Neural cell (in vitro differentiated cells): Measurements from ENCODE around the gene SLC29A3. TPM values are rescaled to one million over a fixed set of nuclear protein-coding genes. Genes with fewer than 3 reads are reported as not detected.
"Not testable (repeated sequence)": the region's sequence is repeated elsewhere in the genome, so short reads cannot be mapped to it uniquely, and the experiment has no call there.

ENCODE experiments used
- H2AFZ ChIP-seq: fragments of 200-600, 300-800 bp; sonication (generic), shearing (Covaris generic); 2 replicates; pipeline ENCODE4 v1.6.0; 2014; ENCODE audit warnings: low read depth, mild to moderate bottlenecking, antibody characterized with exemption, low read length, moderate library complexity
- H3F3A ChIP-seq: fragments of 200-600 bp; shearing (Covaris generic); 2 replicates; pipeline ENCODE4 v1.6.1; 2016; ENCODE audit warnings: mild to moderate bottlenecking, moderate library complexity, mixed read lengths, antibody characterized with exemption, low read length; ENCODE audit not compliant: insufficient read depth, poor library complexity, severe bottlenecking
- H3K27ac ChIP-seq: fragments of 200-600, 300-800 bp; sonication (generic), shearing (Covaris generic); 2 replicates; pipeline ENCODE4 v1.5.1; 2014; ENCODE audit warnings: mild to moderate bottlenecking, low read length, moderate library complexity
- H3K27me3 ChIP-seq: fragments of 300-800, 200-600 bp; sonication (generic), shearing (Covaris generic); 2 replicates; pipeline ENCODE4 v1.6.0; 2014; ENCODE audit warnings: mild to moderate bottlenecking, low read depth, low read length, moderate library complexity; ENCODE audit not compliant: insufficient read depth
- H3K36me3 ChIP-seq: fragments of 300-800, 200-600 bp; sonication (generic), shearing (Covaris generic); 2 replicates; pipeline ENCODE4 v1.5.1; 2014; ENCODE audit warnings: mild to moderate bottlenecking, antibody characterized with exemption, low read length, moderate library complexity; ENCODE audit not compliant: insufficient read depth
- H3K4me2 ChIP-seq: fragments of 300-800, 200-600 bp; sonication (generic), shearing (Covaris generic); 2 replicates; pipeline ENCODE4 v1.6.0; 2014; ENCODE audit warnings: mild to moderate bottlenecking, low read length
- H3K4me3 ChIP-seq: fragments of 300-800, 200-600 bp; sonication (generic), shearing (Covaris generic); 2 replicates; pipeline ENCODE4 v1.5.1; 2014; ENCODE audit warnings: mild to moderate bottlenecking, low read length, moderate library complexity
- H3K79me2 ChIP-seq: fragments of 200-600 bp; shearing (Covaris generic); replicated peaks from 2 replicates; pipeline ENCODE4 v1.6.0; 2014; ENCODE audit warnings: mild to moderate bottlenecking, low read length, moderate library complexity; ENCODE audit not compliant: insufficient read depth
- H3K9ac ChIP-seq: fragments of 300-800, 200-600 bp; sonication (generic), shearing (Covaris generic); 2 replicates; pipeline ENCODE4 v1.6.1; 2016; ENCODE audit warnings: mild to moderate bottlenecking, low read length, mixed read lengths
- H3K9me2 ChIP-seq: fragments of 200-600 bp; shearing (Covaris generic); 2 replicates; pipeline ENCODE4 v1.6.1; 2016; ENCODE audit warnings: mild to moderate bottlenecking, low read length, mixed read lengths; ENCODE audit not compliant: insufficient read depth
- H3K9me3 ChIP-seq: fragments of 200-600, 300-800 bp; sonication (generic), shearing (Covaris generic); 2 replicates; pipeline ENCODE4 v1.6.1; 2016; ENCODE audit warnings: mild to moderate bottlenecking, mixed run types, low read length, moderate library complexity, mixed read lengths
- H4K20me1 ChIP-seq: fragments of 200-600 bp; shearing (Covaris generic); 2 replicates; pipeline ENCODE4 v1.6.1; 2016; ENCODE audit warnings: mild to moderate bottlenecking, mixed run types; ENCODE audit not compliant: insufficient read depth
- EP300 ChIP-seq: fragments of 450-650 bp; conservative IDR thresholded peaks from 2 replicates; pipeline ENCODE4 v1.6.1; 2014; ENCODE audit warnings: antibody characterized with exemption, mild to moderate bottlenecking, moderate library complexity; ENCODE audit not compliant: poor library complexity, severe bottlenecking
- EZH2 ChIP-seq: fragments of 200-600, 300-800 bp; shearing (Covaris generic), sonication (generic); IDR thresholded peaks from 2 replicates; pipeline ENCODE4 v1.6.1; 2014; ENCODE audit warnings: antibody characterized with exemption, low read length, borderline replicate concordance, mild to moderate bottlenecking; ENCODE audit not compliant: insufficient read depth, poor library complexity, severe bottlenecking
- MXI1 ChIP-seq: fragments of 450-650 bp; conservative IDR thresholded peaks from 2 replicates; pipeline ENCODE4 v1.6.1; 2014; ENCODE audit warnings: antibody characterized with exemption, mild to moderate bottlenecking; ENCODE audit not compliant: poor library complexity, severe bottlenecking
- POLR2AphosphoS5 ChIP-seq: IDR thresholded peaks from 2 replicates; pipeline ENCODE4 v1.6.1; 2012
- RAD21 ChIP-seq: fragments of 450-650 bp; conservative IDR thresholded peaks from 2 replicates; pipeline ENCODE4 v1.6.1; 2014; ENCODE audit warnings: antibody characterized with exemption, mild to moderate bottlenecking, moderate library complexity
- polyA plus RNA-seq: library from polyadenylated mRNA; depleted of rRNA; stranded (reverse); fragments of >200 nt; gene quantifications from 2 replicates; pipeline ENCODE4 v1.2.3, GENCODE V29; 2014
- TF ChIP-seq, protein P1 (sequence below): IDR thresholded peaks from 2 replicates; pipeline ENCODE4 v1.6.1; 2012; ENCODE audit warnings: borderline replicate concordance
- TF ChIP-seq, protein P2 (sequence below): fragments of 450-650 bp; IDR thresholded peaks from 2 replicates; pipeline ENCODE4 v1.5.1; 2014; ENCODE audit warnings: antibody characterized with exemption, mild to moderate bottlenecking, moderate library complexity; ENCODE audit not compliant: poor library complexity, severe bottlenecking

Gene SLC29A3
- polyA plus RNA-seq, 1 donor from 2014 or later = 2.3 TPM

DNA sequence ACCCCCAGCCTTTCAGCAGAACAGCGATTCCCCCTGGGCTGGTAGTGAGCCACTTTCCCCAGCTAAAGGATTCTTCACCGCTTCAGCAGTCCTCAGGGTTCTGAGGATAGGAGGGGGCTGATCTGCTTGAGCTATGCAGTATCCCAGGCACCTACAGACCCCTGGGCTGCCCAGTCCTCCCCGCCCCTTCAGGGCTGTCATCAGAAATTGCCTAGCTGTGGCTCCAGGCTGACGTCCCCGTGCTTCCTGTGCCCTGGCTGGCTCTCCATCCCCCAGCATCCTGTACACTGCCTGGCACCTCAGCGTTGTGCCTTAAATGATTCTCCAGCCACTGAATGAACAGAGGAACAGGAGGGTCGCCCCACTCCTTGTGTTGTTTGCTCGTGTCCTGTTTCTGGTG lies 39.2 kb downstream of the SLC29A3 start:
- H3K27ac ChIP-seq = no peak overlapping the region
- no peak overlapping the region for H3K9ac ChIP-seq
- H3K79me2 ChIP-seq = no peaks in the 10 kb centered on the region
- H2AFZ ChIP-seq = no peak overlapping the region
- no peak overlapping the region for H3K4me3 ChIP-seq
- TF ChIP-seq RAD21 = no peak
- TF ChIP-seq POLR2AphosphoS5 = no peak
- TF ChIP-seq EZH2 = no peak
- TF ChIP-seq, protein P1, sequence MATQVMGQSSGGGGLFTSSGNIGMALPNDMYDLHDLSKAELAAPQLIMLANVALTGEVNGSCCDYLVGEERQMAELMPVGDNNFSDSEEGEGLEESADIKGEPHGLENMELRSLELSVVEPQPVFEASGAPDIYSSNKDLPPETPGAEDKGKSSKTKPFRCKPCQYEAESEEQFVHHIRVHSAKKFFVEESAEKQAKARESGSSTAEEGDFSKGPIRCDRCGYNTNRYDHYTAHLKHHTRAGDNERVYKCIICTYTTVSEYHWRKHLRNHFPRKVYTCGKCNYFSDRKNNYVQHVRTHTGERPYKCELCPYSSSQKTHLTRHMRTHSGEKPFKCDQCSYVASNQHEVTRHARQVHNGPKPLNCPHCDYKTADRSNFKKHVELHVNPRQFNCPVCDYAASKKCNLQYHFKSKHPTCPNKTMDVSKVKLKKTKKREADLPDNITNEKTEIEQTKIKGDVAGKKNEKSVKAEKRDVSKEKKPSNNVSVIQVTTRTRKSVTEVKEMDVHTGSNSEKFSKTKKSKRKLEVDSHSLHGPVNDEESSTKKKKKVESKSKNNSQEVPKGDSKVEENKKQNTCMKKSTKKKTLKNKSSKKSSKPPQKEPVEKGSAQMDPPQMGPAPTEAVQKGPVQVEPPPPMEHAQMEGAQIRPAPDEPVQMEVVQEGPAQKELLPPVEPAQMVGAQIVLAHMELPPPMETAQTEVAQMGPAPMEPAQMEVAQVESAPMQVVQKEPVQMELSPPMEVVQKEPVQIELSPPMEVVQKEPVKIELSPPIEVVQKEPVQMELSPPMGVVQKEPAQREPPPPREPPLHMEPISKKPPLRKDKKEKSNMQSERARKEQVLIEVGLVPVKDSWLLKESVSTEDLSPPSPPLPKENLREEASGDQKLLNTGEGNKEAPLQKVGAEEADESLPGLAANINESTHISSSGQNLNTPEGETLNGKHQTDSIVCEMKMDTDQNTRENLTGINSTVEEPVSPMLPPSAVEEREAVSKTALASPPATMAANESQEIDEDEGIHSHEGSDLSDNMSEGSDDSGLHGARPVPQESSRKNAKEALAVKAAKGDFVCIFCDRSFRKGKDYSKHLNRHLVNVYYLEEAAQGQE = no peak
- H4K20me1 ChIP-seq = no peaks in the 10 kb centered on the region
- no peaks in the 10 kb centered on the region for H3K9me3 ChIP-seq
- H3K9me2 ChIP-seq = no peaks in the 10 kb centered on the region
- no peaks in the 10 kb centered on the region for H3K36me3 ChIP-seq
- no peak overlapping the region for H3K4me2 ChIP-seq
- no peaks in the 10 kb centered on the region for H3F3A ChIP-seq
- H3K27me3 ChIP-seq = no peaks in the 10 kb centered on the region

DNA sequence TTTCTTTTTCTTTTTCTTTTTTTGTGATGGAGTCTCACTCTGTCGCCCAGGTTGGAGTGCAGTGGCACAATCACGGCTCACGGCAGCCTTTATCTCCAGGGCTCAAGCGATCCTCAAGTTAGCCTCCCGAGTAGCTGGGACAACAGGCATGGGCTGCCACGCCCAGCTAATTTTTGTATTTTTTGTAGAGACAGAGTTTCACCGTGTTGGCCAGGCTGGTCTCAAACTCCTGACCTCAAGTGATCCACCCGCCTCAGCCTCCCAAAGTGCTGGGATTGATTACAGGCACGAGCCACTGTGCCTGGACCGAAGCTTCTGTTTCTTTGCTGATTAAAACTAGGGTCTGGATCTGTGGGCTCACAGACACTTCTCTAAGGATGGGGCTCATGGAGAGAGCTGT lies 39.8 kb downstream of the SLC29A3 start:
- not testable (repeated sequence) for H3K9ac ChIP-seq, H3K27ac ChIP-seq, H3K36me3 ChIP-seq, H3K4me2 ChIP-seq, H3K79me2 ChIP-seq, H3K9me3 ChIP-seq, H3K27me3 ChIP-seq, H3K9me2 ChIP-seq, H2AFZ ChIP-seq, H3K4me3 ChIP-seq, H4K20me1 ChIP-seq, H3F3A ChIP-seq

DNA sequence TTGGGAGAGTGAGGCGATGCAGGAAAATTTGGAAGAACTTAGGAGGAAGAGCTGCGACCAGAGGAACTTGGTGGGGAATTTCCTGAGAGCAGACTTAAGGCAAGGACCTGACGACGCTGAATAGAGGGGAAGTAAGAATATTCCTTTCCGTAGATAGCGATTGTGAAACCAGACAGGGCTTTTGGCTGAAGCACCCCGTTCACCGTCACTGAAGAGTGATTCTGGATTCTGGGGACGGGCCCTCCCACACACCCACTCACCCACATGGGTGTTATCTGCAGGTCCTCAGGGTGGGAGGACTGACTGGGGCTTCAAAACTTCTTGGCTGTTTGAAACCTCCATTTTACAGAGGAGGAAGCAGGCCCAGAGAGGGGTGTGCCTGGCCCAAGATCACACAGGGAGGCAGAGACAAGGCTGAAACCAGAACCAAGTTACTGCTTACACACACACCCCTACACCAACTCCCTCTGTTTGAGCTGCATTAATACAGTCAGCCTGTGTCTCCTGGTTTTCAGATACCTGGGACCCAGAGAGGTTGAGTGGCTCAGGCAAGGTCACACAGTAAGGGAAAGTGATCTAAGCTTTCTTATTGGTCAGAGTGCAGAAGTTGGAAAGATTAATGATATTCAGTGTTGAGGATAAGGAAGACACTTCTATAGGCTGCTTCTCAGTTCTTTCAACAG lies 40.4 kb downstream of the SLC29A3 start:
- no peak overlapping the region for H3K4me3 ChIP-seq
- TF ChIP-seq POLR2AphosphoS5 = no peak
- TF ChIP-seq MXI1 = no peak
- TF ChIP-seq EP300 = no peak
- TF ChIP-seq, protein P2, sequence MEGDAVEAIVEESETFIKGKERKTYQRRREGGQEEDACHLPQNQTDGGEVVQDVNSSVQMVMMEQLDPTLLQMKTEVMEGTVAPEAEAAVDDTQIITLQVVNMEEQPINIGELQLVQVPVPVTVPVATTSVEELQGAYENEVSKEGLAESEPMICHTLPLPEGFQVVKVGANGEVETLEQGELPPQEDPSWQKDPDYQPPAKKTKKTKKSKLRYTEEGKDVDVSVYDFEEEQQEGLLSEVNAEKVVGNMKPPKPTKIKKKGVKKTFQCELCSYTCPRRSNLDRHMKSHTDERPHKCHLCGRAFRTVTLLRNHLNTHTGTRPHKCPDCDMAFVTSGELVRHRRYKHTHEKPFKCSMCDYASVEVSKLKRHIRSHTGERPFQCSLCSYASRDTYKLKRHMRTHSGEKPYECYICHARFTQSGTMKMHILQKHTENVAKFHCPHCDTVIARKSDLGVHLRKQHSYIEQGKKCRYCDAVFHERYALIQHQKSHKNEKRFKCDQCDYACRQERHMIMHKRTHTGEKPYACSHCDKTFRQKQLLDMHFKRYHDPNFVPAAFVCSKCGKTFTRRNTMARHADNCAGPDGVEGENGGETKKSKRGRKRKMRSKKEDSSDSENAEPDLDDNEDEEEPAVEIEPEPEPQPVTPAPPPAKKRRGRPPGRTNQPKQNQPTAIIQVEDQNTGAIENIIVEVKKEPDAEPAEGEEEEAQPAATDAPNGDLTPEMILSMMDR = no peak
- no peaks in the 10 kb centered on the region for H3K9me3 ChIP-seq
- H3K9ac ChIP-seq = no peak overlapping the region
- H3K27ac ChIP-seq = no peak overlapping the region
- H2AFZ ChIP-seq = no peak overlapping the region
- H3K79me2 ChIP-seq = no peaks in the 10 kb centered on the region
- H3K36me3 ChIP-seq = no peaks in the 10 kb centered on the region
- no peak overlapping the region for H3K4me2 ChIP-seq
- H4K20me1 ChIP-seq = no peaks in the 10 kb centered on the region
- H3F3A ChIP-seq = no peaks in the 10 kb centered on the region
- H3K9me2 ChIP-seq = no peaks in the 10 kb centered on the region
- no peaks in the 10 kb centered on the region for H3K27me3 ChIP-seq
